KOPT-K1 (cell line): ENCODE data around the gene PLIN3.
"Not testable (repeated sequence)": the region's sequence is repeated elsewhere in the genome, so short reads cannot be mapped to it uniquely, and the experiment has no call there.

Experiments
- H3K27ac ChIP-seq: fragments of 200-600 bp; sonication (generic); 2 replicates; pipeline ENCODE4 v1.5.1; 2016; ENCODE audit warnings: antibody characterized with exemption, mild to moderate bottlenecking, low read depth, low read length; ENCODE audit not compliant: poor library complexity, severe bottlenecking
- H3K36me3 ChIP-seq: fragments of 200-600 bp; sonication (generic); 2 replicates; pipeline ENCODE4 v1.5.1; 2017; ENCODE audit warnings: antibody characterized with exemption, mild to moderate bottlenecking, low read length, moderate library complexity; ENCODE audit not compliant: insufficient read depth
- H3K9me3 ChIP-seq: fragments of 200-600 bp; sonication (generic); 2 replicates; pipeline ENCODE4 v1.5.1; 2017; ENCODE audit warnings: antibody characterized with exemption, low read length, mild to moderate bottlenecking; ENCODE audit not compliant: insufficient read depth, poor library complexity, severe bottlenecking

PLIN3 gene

DNA sequence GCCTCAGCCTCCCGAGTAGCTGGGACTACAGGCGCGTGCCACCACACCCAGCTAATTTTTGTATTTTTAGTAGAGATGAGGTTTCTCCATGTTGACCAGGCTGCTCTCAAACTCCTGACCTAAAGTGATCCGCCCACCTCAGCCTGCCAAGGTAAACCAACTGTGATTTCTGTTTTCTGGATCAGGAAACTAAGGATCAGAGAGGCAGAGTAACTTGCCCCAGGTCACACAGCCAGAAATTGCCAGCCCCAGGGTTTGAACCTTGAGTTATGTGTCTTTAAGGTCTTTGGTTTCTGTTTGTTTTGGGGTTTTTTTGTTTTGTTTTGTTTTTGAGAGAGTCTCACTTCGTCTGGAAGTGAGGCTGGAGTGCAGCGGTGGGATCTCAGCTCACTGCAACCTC, 4.2 kb upstream of the PLIN3 start:
- no peaks in the 10 kb centered on the region for H3K9me3 ChIP-seq
- no peak overlapping the region for H3K27ac ChIP-seq
- H3K36me3 ChIP-seq: no peaks in the 10 kb centered on the region

DNA sequence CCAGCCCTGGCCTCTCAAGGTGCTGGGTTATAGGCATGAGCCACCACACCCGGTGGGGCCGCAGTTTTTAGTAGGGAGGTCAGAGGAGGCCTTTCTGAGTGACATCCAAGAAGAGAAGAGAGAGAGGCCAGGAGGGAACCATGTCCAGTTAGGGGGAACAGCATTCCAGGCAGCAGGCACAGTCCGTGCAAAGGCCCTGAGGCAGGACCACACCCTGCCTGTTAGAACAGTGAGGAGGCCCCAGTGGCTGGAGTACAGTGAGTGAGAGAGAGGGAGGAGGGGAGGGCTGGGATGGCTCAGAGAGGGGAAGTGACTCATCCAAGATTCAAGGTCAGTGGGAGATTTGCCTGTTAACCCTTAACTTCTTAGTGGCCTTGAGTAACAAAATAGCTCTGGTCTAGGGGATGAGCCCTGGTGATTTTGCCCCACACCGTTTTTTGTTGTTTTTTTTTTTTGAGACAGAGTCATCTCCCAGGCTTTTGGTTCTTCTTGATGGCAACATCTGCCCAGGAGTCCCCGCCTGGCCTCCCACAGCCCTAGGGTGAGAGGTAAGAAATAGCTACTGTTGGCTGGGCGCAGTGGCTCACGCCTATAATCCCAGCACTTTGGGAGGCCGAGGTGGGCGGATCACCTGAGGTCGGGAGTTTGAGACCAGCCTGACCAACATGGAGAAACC, 2.7 kb upstream of the PLIN3 start:
- no peaks in the 10 kb centered on the region for H3K9me3 ChIP-seq
- H3K27ac ChIP-seq: no peak overlapping the region

DNA sequence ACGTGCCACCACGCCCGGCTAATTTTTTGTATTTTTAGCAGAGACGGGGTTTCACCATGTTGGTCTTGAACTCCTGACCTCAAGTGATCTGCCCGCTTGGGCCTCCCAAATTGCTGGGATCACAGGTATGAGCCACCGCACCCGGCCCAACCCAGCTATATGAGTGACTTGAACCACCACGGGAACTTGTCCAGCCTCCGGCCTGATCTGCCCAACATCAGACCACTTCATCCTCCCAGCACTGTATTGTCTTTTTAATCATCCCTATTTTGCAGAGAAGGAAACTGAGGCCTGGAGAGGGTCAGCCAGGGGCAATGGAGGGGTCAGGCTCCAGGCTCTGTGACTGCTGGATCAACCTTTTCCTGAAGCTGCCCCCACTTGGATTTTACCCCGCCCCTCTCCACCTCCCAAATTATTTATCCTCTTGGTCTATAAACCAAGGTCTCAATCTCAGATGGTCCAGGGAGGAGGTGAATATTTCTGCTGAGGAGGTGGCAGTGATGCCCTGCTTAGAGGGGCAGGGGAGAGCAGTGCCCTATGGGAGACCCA, 893 bp upstream of the PLIN3 start:
- Histone ChIP-seq H3K27ac (peak overlapping the region; percentile 78), H3K36me3 (no peaks in the 10 kb centered on the region), H3K9me3 (no peaks in the 10 kb centered on the region)

More for the DNA sequence above, 2.7 kb upstream of the PLIN3 start:
- H3K36me3 ChIP-seq: no peaks in the 10 kb centered on the region

DNA sequence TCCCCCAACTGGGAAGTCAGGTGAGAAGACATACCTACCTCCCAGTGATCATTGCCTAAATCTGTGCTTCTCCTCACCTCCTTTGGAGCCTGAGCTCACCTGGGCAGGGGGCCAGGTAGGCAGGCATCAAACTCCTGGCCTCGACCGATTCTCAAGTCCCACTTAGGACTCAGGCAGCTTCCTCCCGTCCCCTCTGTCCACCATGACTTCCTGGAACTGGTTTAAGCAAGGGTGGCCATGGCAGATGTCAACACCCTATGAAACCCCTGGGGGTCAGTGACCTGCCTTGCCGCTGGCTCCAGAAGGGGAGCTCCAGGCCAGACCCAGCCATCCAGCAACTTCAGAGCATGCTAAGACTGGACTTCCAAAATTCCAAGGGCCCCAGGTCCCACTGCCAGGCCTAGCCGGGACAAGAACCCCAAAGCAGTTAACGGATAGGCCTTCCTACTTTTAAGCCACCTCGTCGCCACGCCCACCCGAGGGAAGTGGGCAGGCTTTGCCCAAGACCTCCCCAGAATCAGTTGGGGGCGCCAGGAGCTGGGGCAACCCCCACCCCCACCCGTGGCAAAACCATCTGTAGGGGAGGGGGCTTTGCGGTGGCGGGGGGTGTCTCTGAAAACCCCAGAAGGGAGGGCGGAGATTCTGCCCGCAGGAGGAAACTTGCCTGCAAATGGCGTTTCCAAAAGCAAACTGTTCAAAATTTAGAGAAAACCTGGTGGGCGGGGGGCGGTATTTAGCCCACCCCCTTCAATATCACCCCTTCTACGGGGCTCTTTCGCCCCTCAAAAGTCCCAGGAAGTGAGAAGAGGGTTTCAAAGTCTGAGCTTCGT, 657 bp downstream of the PLIN3 start:
- Histone ChIP-seq H3K27ac (peak overlapping the region; percentile 78), H3K36me3 (no peaks in the 10 kb centered on the region; the same call in 1 of the 2 replicates), H3K9me3 (no peaks in the 10 kb centered on the region)

DNA sequence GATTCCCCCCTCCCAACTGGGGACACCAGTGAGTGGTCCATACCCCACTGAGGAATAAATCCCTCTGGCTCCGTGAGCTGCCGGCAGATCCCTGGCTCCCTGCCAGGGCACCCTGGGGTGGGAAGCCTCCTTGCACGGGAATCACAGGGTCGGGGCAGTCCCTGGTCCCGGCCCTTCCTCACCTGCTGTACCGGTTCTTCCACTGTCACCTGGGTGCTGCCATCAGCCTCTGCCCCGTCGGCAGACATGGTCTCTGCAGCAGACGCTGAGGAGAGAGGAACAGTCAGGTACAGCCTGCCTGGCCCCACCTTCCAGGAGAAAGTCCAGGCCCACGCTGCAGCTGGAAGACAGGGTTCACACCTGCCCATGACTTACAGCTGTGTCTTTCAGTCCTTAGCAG, 6.3 kb downstream of the PLIN3 start:
- no peaks in the 10 kb centered on the region for H3K9me3 ChIP-seq
- no peak overlapping the region for H3K27ac ChIP-seq
- H3K36me3 ChIP-seq: peaks cover 38% of the 10 kb centered on the region

DNA sequence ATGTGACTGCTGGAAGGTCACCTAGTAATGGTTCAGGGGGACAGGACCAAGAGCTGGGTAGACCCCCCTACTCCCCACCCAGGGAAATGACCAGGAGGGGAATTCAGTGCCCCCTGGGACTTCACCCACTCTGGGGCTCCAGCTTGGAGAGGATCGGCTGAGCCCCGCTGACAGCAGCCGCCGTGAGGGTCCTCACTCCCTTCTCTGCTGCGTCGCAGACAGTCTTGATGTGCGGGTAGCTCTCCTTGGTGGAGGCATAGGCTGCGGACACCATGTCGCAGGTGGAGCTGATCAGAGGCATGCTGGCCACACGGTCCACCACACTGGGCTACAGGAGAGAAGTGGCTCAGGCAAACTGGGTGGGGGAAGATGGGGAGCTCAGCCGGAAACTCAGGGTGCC, 7.8 kb downstream of the PLIN3 start:
- Histone ChIP-seq H3K27ac (no peak overlapping the region), H3K9me3 (no peaks in the 10 kb centered on the region), H3K36me3 (peaks cover 49% of the 10 kb centered on the region)

DNA sequence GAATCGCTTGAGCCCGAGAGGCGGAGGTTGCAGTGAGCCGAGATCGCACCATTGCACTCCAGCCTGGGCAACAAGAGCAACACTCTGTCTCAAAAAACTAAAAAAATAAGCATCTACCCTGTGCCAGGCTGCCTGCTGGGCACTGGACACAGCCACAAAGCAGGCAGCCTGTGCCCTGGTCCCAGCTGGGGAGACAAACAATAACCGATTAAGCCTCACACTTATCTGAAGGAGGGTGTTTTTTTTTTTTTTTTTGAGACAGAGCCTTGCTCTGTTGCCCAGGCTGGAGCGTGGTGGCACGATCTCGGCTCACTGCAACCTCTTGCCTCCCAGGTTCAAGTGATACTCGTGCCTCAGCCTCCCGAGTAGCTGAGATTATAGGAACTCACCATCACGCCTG, 11.0 kb downstream of the PLIN3 start:
- H3K36me3 ChIP-seq: peaks cover 59% of the 10 kb centered on the region
- H3K27ac ChIP-seq, H3K9me3 ChIP-seq: not testable (repeated sequence)

DNA sequence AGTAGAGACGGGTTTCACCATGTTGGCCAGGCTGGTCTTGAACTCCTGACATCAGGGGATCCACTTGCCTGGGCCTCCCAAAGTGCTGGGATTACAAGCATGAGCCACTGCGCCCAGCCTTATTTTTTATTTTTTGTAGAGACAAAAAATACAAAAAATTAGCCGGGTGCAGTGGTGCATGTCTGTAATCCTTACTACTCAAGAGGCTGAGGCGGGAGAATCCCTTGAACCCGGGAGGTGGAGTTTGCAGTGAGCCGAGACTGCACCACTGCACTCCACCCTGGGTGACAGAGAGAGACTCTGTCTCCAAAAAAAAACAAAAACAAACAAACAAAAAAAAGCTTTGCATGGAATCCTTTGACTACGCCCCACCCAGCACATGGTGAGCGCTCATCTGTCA, 14.0 kb downstream of the PLIN3 start:
- H3K9me3 ChIP-seq, H3K27ac ChIP-seq: not testable (repeated sequence)
- H3K36me3 ChIP-seq: peaks cover 48% of the 10 kb centered on the region

DNA sequence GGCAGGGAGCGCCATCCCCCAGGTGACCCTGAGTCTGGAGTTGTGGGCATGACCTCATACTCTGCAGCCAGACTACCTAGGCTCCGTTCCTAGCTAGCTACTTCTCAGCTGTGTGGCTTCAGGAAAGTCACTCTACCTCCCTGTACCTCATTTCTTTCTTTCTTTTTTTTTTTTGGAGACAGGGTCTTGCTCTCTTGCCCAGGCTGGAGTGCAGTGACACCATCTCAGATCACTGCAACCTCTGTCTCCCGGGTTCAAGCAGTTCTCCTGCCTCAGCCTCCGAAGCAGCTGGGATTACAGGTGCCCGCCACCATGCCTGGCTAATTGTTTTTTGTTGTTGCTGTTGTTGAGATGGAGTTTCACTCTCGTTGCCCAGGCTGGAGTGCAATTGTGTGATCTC, 15.0 kb downstream of the PLIN3 start:
- Histone ChIP-seq H3K36me3 (peaks cover 54% of the 10 kb centered on the region), H3K27ac (no peak overlapping the region)

DNA sequence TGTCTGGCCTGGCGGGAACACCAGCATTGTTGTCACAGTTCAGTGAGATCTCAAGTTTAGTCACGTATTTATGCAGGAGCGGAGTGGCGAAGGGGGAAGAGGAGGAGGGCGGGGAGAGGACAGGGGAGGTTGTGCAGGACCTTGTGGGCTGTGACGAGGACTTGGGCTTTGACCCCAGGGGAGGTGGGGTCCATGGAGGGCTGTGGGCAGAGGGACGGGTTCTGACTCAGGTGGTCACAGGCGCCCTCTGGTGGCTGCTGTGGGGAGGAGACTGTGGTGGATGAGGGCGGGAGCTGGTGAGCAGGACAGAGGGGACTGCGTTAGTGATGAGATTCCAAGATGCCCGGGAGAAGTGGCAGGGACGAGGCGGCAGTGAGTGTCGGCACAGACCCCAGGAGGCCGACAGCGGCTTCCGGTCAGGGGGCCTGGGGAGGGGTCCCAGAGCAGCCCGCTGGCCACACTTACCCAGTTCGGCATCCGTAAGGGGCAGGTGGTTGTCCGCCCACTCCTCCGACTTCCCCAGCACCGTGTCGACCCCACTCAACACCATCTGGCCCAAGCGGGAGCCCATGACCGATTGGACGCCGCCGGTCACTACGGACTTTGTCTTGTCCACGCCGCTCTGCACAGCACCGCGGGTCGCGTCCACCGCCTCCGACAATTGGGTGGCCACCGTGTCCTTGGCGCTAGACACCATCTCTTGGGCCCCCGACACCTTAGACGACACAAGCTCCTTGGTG, 15.7 kb downstream of the PLIN3 start:
- peaks cover 54% of the 10 kb centered on the region for H3K36me3 ChIP-seq
- H3K27ac ChIP-seq: no peak overlapping the region
- no peaks in the 10 kb centered on the region for H3K9me3 ChIP-seq

More for the DNA sequence above, 15.0 kb downstream of the PLIN3 start:
- H3K9me3 ChIP-seq: no peaks in the 10 kb centered on the region

DNA sequence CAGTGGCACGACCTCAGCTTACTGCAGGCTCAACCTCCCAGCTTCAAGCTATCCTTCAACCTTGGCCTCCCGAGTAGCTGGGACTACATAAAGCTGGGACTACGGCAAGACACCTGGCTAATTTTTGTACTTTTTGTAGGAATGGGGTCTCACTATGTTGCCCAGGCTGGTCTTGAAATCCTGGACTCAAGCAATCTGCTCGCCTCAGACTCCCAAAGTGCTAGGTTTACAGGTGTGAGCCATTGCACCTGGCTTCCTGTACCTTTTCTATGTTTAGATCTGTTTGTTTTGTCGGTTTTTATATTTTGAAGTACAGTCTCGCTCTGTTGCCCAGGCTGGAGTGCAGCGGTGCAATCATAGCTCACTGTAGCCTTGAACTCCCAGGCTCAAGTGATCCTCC, 18.4 kb downstream of the PLIN3 start:
- Histone ChIP-seq H3K36me3 (peaks cover 63% of the 10 kb centered on the region), H3K27ac (no peak overlapping the region), H3K9me3 (no peaks in the 10 kb centered on the region)

DNA sequence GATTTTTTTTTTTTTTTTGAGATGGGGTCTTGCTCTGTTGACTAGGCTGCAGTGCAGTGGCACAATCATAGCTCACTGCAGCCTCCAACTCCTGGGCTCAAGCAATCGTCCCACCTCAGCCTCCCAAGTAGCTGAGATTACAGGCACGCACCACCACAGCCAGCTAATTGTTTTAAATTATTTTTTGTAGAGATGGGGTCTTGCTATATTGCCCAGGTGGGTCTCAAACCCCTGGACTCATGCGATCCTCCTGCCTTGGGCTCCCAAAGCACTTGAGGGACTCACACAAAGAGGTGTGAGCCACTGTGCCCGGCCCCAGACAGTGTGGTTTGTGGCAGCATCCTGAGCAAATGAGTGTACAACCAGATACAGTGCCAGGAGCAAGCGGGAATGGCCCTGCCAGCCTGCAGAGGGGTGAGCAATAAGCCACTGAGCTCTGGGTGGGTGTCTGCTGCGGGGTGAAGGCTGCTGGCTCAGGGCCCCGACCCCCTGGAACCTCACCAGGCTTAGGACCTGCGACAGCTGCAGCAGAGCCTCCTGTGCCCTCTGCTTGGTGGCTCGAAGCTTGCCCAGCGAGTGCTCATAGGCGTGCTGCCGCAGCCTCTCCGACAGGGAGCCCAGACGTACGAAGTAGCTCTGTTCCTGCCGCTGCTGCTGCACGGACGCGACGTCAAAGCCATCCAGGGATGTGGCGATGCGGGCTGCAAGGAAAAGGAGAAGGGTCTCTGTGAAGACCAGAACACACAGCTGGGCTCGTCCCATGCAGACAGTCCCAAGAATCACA, 20.1 kb downstream of the PLIN3 start:
- no peaks in the 10 kb centered on the region for H3K9me3 ChIP-seq
- H3K36me3 ChIP-seq: peaks cover 76% of the 10 kb centered on the region
- H3K27ac ChIP-seq: no peak overlapping the region

DNA sequence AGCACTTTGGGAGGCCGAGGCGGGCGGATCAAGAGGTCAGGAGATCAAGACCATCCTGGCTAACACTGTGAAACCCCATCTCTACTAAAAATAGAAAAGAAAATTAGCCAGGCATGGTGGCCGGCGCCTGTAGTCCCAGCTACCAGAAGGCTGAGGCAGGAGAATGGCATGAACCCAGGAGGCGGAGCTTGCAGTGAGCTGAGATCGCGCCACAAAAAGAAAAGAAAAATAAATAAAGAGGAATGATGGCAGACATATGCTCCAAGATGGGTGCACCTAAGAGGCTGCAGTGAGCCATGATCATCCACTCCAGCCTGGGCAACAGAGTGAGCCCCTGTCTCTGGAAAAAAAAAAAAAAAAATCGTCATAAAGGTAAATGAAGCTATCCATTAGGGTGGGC, 21.5 kb downstream of the PLIN3 start:
- H3K9me3 ChIP-seq, H3K27ac ChIP-seq: not testable (repeated sequence)
- peaks cover 69% of the 10 kb centered on the region for H3K36me3 ChIP-seq

DNA sequence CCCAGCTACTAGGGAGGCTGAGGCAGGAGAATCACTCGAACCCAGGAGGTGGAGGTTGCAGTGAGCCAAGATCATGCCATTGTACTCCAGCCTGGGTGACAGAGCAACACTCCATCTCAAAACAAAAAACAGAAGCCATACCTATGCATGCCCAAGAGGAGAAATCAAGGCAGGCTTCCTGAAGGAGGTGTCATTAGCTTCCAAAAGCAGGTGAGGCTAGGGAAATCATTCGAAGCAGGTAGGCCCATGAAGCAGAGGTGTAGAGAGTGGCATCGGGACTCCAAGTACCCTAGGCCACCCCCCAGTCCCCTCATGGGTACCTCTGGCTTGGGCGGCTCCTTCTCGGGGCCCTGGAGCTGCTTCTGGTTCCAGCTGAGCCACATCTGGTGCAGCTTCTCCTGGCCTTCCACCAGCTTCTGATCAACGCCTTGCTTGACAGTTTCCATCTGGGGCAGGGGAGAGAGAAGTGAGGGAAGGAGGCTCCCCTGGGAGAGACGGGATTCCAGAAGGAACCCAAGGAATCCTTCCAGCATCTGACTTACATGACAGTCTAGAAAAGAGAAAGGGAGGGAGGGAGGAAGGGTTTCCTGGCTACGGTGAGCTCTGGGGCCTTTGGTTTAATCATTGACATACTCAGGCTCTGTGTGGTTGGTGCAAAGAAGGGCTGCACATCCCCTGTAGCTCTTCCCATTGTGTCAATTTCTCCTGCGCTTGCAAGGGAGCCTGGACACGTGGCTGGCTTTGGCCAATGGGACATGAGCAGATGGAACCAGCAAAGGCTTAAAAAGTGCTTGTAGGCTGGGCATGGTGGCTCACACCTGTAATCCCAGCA, 22.9 kb downstream of the PLIN3 start:
- no peaks in the 10 kb centered on the region for H3K9me3 ChIP-seq
- peaks cover 72% of the 10 kb centered on the region for H3K36me3 ChIP-seq
- H3K27ac ChIP-seq: no peak overlapping the region
